HG02642 (cell line): ENCODE results near the gene CFAP73.

Experiments used
- ATAC-seq: cut with Tn5 transposase; IDR thresholded peaks from one replicate; pipeline ENCODE4 v1.9.1; 2021; ENCODE audit warnings: mild to moderate bottlenecking; ENCODE audit not compliant: unreplicated experiment, poor library complexity

CFAP73 gene

GRCh38 chr12:113161415-113162016 is 12.0 kb downstream of the CFAP73 start:
- no peak for ATAC-seq

- no peak for ATAC-seq
Observed at GRCh38 chr12:113162102-113163029, 12.8 kb downstream of the CFAP73 start.

DNA sequence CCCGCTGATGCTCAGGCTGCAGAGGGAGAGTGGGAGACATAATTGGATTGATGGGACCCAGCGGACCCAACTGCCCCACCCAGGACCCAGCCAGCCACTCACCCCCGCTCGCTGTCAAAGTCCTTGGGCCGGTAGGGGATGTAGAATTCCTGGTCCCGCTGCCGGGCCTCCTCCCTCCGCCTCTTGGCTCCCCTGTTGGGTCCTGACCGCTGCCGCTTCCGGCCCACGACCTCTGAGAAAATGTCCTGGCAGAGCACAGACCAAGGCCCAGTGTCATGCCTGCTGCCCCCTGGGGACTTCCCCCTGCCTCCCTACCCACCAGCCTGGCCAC is 13.5 kb downstream of the CFAP73 start:
- ATAC-seq = no peak

GRCh38 chr12:113164014-113164413 is 14.5 kb downstream of the CFAP73 start:
- no peak for ATAC-seq

- ATAC-seq = no peak
Observed at GRCh38 chr12:113165521-113166450, 16.3 kb downstream of the CFAP73 start.

GRCh38 chr12:113167868-113168267 is 18.3 kb downstream of the CFAP73 start:
- no peak for ATAC-seq

DNA sequence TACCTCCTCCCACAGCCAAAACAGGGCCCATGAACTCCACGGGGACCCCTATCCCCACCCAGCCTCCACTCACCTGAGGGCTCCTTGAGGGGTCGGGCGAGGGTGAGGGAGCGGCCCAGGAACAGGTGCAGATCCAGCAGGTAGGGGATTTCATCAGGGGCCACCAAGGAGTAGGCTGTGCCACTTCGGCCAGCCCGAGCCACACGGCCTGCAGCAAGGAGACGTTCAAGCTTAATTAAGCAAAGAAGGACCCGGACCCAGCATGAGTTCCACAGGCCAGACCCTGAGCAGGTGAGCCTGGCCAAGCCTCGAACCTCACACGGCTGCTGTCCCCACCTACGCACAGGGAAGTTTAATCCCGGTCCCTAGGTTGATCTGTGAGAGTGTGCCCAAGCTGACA is 20.2 kb downstream of the CFAP73 start:
- ATAC-seq = no peak

DNA sequence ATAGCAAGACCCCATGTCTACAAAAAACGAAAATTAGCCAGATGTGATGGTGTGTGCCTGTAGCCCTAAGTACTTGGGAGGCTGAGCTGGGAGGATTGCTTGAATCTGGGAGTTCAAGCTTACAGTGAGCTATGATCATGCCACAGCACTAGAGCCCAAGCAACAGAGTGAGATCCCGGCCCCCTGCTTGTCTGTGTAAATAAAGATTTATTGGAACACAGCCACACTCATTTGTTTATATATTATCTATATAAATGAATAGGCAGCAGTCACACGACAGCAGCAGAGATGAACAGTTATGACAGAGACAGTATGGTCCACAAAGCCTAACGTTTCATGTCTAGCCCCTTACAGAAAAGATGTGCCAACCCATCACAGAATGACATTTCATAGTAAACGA is 20.9 kb downstream of the CFAP73 start:
- no peak for ATAC-seq

- no peak for ATAC-seq
Observed at GRCh38 chr12:113170926-113171325, 21.4 kb downstream of the CFAP73 start.

DNA sequence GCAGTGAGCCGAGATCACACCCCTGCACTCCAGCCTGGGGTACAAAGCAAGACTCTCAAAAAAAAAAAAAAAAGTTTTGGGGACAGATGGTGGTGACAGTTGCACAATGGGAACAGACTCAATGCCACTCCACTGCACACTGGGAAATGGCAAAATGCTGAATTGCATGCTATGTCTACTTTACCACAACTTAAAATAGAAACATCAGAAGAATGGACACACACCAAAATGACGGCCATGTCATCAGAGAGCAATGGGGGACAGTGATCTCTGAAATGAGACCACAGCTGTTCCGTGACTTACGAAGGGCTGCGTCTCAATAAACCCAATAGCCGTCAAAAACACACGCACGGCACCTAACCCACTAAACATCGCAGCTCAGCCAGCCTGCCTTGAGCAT is 22.0 kb downstream of the CFAP73 start:
- no peak for ATAC-seq

DNA sequence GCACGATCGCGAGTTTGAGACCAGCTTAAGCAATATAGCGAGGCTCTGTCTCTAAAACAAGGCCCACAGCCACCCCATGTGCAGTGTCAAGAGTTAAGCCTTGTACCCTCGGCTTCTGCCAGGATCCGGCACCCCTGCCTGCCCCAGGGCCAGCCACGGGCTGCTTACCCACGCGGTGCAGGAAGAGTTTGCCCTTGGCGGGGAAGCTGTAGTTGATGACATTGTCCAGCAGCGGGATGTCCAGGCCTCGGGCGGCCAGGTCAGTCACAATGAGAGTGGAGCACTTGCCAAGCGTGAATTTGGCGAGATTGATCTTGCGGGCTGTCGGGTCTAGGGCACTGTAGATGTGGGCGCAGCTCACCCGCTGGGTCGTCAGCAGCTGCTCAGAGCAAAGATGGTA is 22.7 kb downstream of the CFAP73 start:
- no peak for ATAC-seq

- peak; percentile 78 for ATAC-seq
Observed at GRCh38 chr12:113173081-113173698, 23.7 kb downstream of the CFAP73 start.

GRCh38 chr12:113174461-113175384 is 25.2 kb downstream of the CFAP73 start:
- ATAC-seq = peak; percentile 56

- ATAC-seq = no peak
Observed at GRCh38 chr12:113179023-113179422, 29.5 kb downstream of the CFAP73 start.

DNA sequence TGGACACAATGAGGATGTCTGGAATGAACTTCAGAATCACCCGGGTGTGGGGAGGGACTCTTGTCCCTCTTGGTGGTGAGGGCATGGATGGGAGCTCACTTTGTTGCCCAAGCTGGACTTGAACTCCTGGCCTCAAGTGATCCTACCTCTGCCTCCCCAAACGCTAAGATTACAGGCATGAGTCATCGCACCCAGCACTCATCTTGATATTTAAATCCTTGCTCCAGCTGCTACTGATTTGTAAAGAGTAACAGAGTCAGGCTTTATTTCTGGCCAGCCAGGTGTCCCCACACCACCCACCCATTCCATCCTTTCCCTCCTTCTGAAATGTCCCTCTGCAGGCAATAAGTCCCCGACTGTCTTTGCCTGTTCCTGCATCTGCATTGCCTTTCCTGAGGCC is 30.8 kb downstream of the CFAP73 start:
- ATAC-seq = no peak

GRCh38 chr12:113181975-113182374 is 32.5 kb downstream of the CFAP73 start:
- no peak for ATAC-seq

- ATAC-seq = no peak
Observed at GRCh38 chr12:113183030-113183589, 33.6 kb downstream of the CFAP73 start.

- peak; percentile 52 for ATAC-seq
Observed at GRCh38 chr12:113184098-113184899, 34.8 kb downstream of the CFAP73 start.
